ENCODE measurements around the gene TST.

The TST gene

GRCh38 chr22:36971341-36972125 lies 47.7 kb downstream of the TST start:
- no peak for DNase-seq (ENCODE audit: extremely low read depth, low read depth)
- TF ChIP-seq, protein P1, sequence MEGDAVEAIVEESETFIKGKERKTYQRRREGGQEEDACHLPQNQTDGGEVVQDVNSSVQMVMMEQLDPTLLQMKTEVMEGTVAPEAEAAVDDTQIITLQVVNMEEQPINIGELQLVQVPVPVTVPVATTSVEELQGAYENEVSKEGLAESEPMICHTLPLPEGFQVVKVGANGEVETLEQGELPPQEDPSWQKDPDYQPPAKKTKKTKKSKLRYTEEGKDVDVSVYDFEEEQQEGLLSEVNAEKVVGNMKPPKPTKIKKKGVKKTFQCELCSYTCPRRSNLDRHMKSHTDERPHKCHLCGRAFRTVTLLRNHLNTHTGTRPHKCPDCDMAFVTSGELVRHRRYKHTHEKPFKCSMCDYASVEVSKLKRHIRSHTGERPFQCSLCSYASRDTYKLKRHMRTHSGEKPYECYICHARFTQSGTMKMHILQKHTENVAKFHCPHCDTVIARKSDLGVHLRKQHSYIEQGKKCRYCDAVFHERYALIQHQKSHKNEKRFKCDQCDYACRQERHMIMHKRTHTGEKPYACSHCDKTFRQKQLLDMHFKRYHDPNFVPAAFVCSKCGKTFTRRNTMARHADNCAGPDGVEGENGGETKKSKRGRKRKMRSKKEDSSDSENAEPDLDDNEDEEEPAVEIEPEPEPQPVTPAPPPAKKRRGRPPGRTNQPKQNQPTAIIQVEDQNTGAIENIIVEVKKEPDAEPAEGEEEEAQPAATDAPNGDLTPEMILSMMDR (IDR thresholded peaks at IDR 0.05; ENCODE audit: low read depth, low read length, missing control alignments), result no peak

GRCh38 chr22:36968249-36968964 lies 50.8 kb downstream of the TST start:
- DNase-seq (ENCODE audit: extremely low read depth, low read depth), result no peak
- TF ChIP-seq, protein P1 (IDR thresholded peaks at IDR 0.05; ENCODE audit: low read depth, low read length, missing control alignments), result no peak
- H3K4me3 ChIP-seq (replicated peaks; ENCODE audit: low read depth, low read length), result no peak overlapping the region

More at GRCh38 chr22:36971341-36972125, 47.7 kb downstream of the TST start:
- no peak overlapping the region for H3K4me3 ChIP-seq (replicated peaks; ENCODE audit: low read depth, low read length)

DNA sequence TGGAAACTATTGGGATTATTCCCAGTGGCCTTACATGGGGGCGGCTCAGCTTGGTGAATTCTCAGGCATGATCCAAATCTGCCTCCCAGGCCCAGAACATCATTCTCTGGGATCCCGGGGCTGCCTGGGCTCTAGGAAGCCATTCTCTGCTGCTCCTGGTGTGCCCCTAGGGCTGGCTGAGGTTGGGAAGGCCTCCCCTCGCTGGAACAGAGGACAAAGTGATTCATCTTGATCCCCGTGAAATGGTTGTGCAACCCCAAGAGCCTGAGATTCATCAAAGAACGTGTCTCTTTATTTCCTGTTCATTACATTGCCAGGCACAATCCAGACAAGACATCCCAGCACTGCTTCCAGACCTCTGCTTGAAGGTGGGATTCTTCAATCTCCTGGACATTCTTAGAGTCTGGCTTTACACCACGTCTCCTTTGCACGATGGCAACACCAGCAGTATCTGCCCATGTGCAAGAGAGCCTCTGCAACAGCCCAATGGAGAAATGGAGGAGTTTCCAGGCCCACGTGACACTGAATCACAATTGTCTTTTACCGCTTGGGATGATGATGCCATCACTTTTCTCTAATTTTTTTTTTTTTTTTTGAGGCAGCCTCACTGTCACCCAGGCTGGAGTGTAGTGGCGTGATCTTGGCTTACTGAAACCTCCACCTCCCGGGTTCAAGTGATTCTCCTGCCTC lies 52.3 kb downstream of the TST start:
- no peak overlapping the region for H3K4me3 ChIP-seq (replicated peaks; ENCODE audit: low read depth, low read length)
- TF ChIP-seq, protein P1 (IDR thresholded peaks at IDR 0.05; ENCODE audit: low read depth, low read length, missing control alignments), result no peak
- no peak for DNase-seq (ENCODE audit: extremely low read depth, low read depth)

DNA sequence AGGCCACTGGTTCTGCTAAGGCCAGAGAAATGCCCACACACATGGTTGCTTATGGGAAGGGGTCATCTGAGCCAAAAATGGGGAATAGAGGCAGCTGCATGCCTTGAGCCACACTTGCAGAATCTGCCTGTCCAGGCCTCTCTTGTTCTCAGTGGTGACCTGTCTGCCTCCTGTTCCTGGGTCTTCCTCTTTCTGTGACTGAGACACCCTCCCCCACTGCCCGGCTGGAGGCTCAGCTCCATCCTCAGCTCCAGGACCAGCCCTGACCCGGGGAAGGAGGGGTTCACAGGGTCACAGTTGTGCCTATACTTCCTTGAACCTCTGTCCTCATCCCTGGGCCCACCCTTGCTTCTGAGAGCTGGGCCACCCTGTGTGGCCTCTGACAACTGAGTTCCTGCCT lies 53.6 kb downstream of the TST start:
- no peak overlapping the region for H3K4me3 ChIP-seq (replicated peaks; ENCODE audit: low read depth, low read length)
- TF ChIP-seq, protein P1 (IDR thresholded peaks at IDR 0.05; ENCODE audit: low read depth, low read length, missing control alignments), result no peak
- DNase-seq (ENCODE audit: extremely low read depth, low read depth), result no peak

GRCh38 chr22:36964106-36964505 lies 55.1 kb downstream of the TST start:
- no peak overlapping the region for H3K4me3 ChIP-seq (replicated peaks; ENCODE audit: low read depth, low read length)
- TF ChIP-seq, protein P1 (IDR thresholded peaks at IDR 0.05; ENCODE audit: low read depth, low read length, missing control alignments), result no peak
- DNase-seq (ENCODE audit: extremely low read depth, low read depth), result no peak

- TF ChIP-seq, protein P1 (IDR thresholded peaks at IDR 0.05; ENCODE audit: low read depth, low read length, missing control alignments), result no peak
- H3K4me3 ChIP-seq (replicated peaks; ENCODE audit: low read depth, low read length), result no peak overlapping the region
- no peak for DNase-seq (ENCODE audit: extremely low read depth, low read depth)
These were observed 55.9 kb downstream of the TST start for GRCh38 chr22:36963302-36963701.

Data from HFF-Myc (cell line).